GM15510 (cell line): ENCODE data around the gene PLK2.

ENCODE experiments used
- POLR2A ChIP-seq: IDR thresholded peaks from 3 replicates; pipeline ENCODE4 v1.6.1; 2011; ENCODE audit warnings: borderline replicate concordance; ENCODE audit not compliant: insufficient read length; ENCODE audit errors: extremely low read depth

PLK2 gene

DNA sequence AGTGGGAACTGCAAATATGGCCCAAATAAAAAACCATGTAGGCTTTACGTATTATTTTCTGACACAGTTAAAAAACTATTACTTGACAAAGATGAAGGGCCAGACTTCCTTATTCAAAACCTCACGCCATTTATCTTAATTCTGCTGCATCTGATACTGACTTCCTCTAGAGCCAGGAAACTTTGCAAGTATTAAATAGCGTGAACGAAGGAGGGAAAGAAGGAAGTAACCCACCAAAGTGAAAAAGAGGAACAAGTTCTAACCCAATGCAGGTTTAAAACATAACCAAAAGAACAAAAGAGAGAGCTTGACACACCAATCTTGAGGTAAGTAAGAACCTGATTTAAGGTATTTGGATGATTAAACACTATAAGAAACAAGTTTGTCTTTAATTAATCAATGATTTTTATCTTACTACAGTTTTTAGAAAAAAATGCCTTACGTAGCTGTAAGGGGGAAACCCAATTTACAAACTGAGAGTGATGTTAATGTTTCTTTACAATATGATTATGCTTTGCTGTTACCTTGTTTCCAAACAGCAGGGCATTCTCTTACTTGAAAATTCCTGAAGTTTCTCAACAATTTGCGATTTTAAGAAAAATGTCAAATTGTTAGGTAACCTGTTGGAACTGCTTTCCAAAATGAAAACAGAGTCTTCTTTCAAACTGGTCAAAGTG is 31.5 kb upstream of the PLK2 start, which contains the start of gene GAPT:
GAPT (plus strand) TSS at position 220 of the 677 bp plus-strand sequence. CDS start 3,102 bp downstream, outside the sequence.
- no peak for TF ChIP-seq POLR2A

DNA sequence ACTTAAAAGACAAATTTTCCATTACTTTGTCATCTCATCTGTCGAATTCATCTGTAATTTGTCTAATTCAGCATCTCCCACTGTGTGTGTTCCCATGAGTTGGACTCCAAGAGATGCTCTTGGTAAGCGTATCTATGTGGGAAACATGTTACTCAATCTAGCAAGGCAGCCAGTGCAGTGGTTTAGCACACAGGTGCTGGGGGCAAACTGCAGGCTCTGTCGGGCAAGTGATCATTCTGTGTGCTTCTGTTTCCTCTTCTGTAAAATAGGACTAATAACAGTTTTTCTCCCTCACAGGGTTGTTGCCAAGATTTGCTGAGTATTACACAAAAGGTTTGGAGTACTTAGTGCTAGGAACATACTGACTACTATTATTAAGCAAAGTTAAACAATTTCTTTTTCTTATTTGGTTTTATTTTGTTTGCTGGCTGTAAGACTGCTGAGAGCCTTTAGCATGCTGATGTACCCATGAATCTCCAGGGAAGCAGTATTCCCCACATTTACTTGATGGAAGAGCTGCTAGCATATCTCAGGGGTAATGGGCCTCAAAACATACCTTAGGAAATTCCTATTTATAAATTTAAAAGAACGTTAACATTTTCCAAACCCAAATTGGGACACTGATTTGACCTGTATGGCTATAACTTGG is 30.6 kb upstream of the PLK2 start:
- no peak for TF ChIP-seq POLR2A

DNA sequence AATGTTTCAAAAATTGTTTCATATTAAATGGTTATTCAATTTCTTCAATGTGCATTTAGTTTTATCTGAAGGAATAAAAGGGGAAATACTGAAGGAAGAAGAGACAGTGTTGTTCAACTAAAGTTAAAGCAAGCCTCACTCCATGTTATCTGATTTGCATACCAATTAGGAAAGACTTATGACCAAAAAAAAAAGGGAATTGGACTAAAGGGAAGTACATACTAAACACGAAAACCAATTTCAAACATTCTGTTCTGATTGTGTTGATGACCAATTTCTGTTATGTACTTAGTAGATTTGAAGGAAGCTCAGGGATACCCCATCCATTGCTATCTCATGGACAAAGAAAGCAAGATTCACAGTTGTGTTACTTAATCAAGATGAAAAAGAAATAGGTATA is 26.4 kb upstream of the PLK2 start:
- no peak for TF ChIP-seq POLR2A

DNA sequence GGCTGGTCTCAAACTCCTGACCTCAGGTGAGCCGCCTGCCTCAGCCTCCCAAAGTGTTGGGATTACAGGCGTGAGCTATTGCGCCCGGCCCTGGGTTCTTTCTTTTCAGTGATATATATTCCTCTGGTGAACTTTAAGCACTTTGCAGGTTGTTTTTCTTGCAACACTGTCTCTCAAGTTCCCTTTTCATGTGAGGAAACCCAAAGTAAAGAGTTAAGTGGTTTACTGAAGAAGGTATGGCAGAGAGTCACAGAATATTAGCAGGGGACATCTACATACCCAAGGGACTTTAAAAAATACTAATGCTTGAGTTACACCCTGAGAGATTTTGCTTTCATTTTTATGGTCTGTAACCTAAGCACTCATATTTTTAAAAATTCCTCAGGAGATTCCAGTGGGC is 24.6 kb upstream of the PLK2 start:
- no peak for TF ChIP-seq POLR2A

DNA sequence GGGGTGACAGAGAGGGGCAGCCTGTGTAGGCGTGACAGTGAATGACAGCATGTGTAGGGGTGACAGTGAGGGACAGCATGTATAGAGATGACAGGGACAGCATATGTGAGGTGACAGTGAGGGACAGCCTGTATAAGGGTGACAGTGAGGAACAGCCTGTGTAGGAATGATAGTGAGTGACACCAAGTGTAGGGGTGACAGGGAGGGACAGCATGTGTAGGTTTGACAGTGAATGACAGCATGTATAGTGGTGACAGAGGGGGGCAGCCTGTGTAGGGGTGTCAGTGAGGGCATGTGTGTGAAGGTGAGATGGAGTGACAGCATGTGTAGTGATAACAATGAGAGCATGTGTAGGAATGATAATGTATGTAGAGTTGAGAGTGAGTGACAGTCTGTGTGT is 22.6 kb upstream of the PLK2 start:
- no peak for TF ChIP-seq POLR2A

DNA sequence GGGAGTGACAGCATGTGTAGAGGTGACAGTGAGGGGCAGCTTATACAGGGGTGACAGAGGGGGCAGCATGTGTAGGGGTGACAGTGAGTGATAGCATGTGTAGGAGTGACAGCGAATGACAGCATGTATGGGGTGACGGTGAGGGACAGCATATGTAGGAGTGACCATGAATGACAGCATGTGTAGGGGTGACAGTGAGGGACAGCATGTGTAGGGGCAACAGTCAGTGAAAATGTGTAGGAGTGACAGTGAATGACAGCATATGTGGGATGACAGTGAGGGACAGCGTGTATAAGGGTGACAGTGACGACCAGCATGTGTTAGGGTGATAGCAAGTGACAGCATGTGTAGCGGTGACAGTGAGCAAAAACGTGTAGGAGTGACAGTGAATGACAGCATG is 21.9 kb upstream of the PLK2 start:
- TF ChIP-seq POLR2A, result no peak

DNA sequence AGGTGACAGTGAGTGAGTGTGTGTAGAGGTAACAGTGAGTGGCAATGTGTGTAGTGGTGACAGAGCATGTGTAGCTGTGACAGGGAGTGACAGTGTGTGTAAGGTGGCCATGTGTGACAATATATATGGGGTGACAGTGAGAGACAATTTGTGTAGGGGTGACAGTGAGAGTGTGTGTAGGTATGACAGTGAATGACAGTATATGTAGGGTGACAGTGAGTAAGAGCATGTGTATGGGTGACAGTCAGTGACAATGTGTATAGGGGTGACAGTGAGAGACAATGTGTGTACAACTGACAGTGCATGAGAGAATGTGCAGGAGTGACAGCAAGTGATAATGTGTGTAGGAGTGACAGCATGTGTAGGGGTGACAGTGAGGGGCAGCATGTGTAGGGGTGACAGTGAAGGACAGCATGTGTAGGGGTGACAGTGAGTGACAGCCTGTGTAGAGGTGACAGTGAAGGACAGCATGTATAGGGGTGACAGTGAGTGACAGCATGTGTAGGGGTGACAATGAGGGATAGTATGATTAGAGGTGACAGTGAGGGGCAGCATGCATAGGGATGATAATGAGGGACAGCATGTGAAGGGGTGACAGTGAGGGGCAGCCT is 21.3 kb upstream of the PLK2 start:
- TF ChIP-seq POLR2A, result no peak

DNA sequence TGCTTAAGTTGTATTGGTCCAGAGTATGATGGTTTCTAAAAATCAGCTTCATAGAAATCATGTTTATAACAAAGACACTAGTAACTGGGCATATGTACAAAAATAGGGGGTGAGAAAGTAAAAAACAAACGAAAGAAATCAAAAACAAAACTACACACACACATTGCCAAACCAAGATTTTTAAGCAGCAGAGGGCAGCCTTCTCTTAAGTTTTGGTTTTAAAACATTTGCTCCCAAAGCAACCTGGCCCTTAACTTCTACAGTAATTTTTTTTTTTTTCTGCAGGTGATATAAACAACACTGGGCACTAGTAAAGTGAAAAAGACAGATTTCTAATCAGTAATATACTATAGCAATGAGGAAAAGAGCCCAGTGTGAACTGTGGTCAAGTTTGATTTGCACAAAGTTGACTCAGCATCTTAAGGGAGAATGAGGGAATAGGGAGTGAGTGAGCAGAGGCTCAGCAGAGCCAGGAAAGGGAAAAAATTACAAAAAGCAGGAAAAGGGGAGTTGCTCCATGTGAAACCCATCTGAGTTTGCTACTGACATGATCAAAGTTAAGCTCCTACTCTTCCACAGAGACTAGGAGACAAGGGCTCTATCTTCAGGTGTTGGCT is 18.0 kb upstream of the PLK2 start:
- no peak for TF ChIP-seq POLR2A

DNA sequence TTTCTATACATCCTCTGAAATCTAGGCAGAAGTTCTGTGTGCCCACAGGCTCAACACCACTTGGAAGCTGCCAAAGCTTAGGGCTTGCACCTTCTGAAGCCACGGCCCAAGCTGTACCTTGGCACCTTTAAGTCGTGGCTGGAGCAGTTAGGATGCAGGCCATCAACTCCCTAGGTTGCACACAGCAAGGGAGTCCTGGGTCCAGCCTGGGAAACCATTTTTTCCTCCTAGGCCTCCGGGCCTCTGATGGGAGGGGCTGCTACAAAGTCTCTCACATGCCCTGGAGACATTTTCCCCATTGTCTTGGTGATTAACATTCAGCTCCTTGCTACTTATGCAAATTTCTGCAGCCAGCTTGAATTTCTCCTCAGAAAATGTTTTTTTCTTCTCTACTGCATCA is 15.5 kb upstream of the PLK2 start:
- TF ChIP-seq POLR2A, result no peak

DNA sequence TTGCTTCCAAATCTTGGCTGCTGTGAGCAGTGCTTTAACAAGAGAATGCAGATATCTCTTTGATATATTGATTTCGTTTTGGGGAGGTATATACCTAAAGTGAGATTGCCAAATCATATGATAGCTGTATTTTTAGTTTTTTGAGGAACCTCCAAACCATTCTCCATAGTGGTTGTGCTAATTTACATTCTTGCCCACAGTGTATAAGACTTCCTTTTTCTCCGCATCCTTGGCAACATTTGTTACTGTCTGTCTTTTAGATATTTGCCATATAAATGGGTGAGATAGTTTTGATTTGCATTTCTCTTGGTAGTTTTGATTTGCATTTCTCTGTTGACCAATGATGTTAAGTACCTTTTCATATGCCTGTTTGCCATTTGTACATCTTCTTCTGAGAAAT is 10.0 kb upstream of the PLK2 start:
- TF ChIP-seq POLR2A, result no peak

DNA sequence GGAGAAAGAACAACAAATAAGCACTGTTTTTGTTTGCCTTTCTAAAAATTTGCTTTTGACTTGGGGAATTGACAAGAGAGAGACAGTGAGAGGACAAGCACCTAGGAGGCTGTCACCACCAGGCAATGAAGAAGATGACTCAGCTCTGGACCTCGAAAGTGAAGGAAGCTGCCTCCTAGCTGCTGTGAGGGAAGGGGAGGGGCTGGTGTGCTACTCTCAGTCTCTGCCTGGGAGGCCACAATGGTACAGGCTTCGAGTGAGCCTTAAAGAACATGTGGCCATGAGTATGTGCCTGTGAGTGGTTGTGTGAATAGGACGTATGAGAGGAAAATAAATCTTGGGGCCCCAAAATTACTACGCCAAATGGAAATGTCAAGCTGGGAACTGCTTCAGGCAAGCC is 7.1 kb upstream of the PLK2 start:
- no peak for TF ChIP-seq POLR2A

DNA sequence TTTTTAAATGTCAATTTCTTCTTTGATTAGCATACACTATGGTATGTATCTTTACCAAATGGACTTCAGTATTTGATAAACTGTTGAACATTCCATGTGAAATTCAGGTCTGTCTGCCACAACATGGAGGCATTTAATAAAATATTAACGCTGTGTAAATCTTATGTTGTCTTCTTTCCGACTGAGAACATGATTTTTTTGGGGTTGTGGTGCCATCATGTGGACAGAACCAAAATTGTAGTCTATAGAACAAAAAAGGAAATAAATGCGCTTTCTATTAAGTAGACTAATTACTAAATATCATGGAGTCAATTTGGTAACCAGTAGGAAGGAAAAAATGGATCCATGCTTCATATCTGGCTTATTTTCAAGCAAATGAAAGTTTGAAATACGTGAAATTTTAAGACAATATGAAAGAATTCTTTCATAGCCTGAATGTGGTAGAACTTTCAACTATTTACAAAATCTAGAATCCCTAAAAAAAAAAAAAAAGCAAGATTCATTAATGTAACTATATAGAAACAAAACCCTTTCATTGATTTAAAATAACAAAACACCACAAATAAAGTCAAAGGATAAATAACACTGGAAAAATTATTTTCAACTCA is 2.8 kb upstream of the PLK2 start:
- TF ChIP-seq POLR2A, result no peak

DNA sequence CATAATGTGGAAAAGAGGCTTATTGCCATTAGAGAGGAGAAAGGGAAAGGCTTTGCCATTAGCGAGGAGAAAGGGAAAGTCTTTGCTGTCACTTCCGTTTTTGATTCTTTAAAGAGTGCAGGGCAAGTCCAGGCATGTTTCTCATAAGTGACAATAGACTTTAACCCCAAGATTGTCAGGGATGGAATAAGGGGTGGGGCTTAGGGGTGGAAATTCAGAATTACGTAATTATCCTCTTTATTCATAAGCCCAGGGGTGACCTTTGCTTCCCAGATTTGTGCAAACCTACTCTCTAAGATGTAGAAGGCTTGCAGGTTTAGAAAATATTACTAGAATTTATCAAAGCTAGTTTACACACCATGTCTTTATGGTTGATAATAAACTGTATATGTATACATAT is 2.3 kb upstream of the PLK2 start:
- TF ChIP-seq POLR2A, result no peak

DNA sequence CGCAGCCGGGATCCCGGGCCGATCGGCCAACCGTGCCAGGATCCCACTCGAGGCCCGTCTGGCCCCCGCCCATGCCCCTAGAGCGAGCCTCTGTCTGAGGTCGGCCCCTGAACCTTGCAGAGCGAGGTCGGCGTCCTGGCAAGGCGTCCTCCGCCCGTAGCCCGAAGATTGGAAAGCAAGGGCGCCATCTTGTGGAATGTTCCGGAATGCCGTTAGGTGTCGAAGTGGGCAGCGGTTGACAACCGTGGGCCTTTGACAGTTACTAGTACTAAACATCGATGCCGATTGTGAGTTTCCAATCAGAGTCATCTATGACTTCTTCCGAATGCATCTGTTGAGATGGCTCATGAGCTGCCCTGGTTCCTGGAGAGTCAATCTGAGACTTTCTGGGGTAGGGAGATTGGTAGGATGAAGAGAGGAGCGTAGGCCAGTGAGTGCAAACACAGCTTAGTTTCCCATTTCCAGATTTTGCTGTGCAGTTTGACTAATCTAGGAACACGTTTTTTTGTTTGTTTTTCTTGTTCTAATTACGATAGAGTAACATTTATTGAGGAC is 923 bp upstream of the PLK2 start:
- TF ChIP-seq POLR2A, result no peak

DNA sequence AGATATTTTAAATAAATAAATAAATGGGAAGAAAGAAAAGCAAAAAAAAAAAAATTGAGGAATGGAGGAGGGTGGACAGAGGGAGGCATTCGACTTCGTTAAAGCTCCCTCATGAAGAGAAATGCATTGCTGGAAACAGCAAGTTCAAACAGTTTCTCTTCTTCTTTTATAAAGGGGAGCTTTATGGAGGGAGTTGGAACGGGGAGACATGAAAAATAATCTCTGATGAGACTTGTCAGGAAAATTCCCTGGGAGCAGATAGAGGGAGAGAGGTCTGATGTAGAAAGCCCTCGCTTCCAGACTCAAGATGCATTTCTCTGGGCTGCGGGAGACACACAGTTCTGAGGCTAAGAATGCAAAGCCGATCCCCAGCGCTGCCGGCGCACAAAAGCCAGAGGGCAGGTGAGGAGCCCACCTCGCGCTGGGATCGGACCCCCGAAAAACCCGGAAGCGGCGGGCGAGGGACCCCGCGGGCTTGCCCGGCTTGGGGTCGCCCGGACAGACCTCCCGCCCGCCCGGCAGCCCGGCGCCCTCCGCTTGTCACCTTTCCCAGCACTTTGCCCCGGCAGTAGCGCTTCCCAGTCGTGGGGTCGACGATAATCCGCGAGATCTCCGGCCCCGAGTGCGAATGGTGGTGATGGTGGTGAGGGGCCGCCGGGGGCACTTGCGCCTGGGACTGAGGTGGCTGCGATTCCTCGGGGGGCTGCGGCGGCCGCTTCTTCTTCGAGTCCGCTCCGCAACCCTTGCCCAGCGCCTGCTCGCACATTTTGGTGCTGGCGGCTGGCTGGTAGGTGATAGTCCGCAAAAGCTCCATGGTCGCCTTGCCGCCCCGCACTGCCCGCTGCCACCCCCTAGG is 512 bp downstream of the PLK2 start:
- no peak for TF ChIP-seq POLR2A

DNA sequence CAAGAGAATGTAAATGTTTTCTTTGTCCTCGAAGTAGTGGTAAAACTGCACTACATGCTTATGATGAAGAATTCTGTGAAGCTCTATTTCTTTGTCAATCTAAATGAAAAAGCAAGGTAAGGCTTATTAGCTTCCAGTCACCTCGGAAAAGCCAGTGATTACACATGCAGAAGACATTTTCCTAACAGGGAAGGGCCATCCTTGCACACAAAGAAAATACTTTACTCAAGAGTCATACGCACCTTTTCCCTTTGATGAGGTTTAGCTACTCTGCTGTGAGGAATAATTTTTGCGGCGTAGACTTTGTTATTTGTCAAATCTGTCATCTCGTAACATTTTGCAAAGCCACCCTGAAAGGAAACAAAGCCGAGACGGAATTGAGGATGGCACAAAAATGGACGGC is 1.1 kb downstream of the PLK2 start:
- no peak for TF ChIP-seq POLR2A
